ENCODE measurements around the gene COG5. TPM values are rescaled to one million over a fixed set of nuclear protein-coding genes. Genes with fewer than 3 reads are reported as not detected.

COG5 gene
- total and polyA plus RNA-seq, 9 of the 15 experiments (the other 6 are each of a cell fraction or from before 2014, with no cell fraction given): 15.3 to 75.1 (median 56.4) TPM

DNA sequence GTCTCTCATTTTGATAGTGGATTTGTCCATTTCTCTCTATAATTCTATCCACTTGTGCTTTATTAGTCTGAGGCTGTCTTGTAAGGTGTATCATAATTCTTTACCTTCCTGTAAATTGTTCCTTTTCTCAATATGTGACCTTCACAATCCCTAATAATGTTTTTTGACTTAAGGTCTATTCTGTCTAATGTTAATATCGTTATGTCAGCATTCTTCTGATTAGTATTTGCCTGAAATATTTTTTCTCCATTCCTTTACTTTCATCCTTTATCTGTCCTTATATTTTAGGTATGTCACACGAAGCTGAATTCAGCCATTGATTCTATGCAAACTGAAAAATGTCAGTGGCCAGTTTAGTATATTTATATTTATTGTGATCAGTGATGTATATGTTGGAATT, 295.1 kb downstream of the COG5 start (continued):
- TF ChIP-seq MGA (IDR thresholded peaks at IDR 0.05) (no peak), RBM25 (IDR thresholded peaks at IDR 0.05; ENCODE audit: low read depth, low read length, severe bottlenecking) (no peak), ZNF77 (CRISPR knock-in tag; IDR thresholded peaks at IDR 0.05) (no peak), MAFK (IDR thresholded peaks at IDR 0.05; ENCODE audit: low read length) (peak; percentile 82), PRMT5 (CRISPR knock-in tag; IDR thresholded peaks at IDR 0.05) (no peak), MAZ (CRISPR knock-in tag; conservative IDR thresholded peaks at IDR 0.05 in 1 of 2, IDR thresholded peaks at IDR 0.05 in 1 of 2) (no peak), SMARCC2 (IDR thresholded peaks at IDR 0.05; ENCODE audit: low read depth) (no peak), ERF (CRISPR knock-in tag; IDR thresholded peaks at IDR 0.05) (no peak), ZNF316 (IDR thresholded peaks at IDR 0.05) (peak; percentile 97), ESRRB (CRISPR knock-in tag; IDR thresholded peaks at IDR 0.05; ENCODE audit: borderline replicate concordance) (no peak), WHSC1 (IDR thresholded peaks at IDR 0.05; ENCODE audit: low read length) (no peak), FUS (optimal IDR thresholded peaks at IDR 0.05; ENCODE audit: low read depth, low read length) (no peak), NCOR1 (IDR thresholded peaks at IDR 0.05) (no peak)
- TF ChIP-seq, protein P1, sequence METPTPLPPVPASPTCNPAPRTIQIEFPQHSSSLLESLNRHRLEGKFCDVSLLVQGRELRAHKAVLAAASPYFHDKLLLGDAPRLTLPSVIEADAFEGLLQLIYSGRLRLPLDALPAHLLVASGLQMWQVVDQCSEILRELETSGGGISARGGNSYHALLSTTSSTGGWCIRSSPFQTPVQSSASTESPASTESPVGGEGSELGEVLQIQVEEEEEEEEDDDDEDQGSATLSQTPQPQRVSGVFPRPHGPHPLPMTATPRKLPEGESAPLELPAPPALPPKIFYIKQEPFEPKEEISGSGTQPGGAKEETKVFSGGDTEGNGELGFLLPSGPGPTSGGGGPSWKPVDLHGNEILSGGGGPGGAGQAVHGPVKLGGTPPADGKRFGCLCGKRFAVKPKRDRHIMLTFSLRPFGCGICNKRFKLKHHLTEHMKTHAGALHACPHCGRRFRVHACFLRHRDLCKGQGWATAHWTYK (CRISPR knock-in tag; IDR thresholded peaks at IDR 0.05): no peak
- TF ChIP-seq, protein P2, sequence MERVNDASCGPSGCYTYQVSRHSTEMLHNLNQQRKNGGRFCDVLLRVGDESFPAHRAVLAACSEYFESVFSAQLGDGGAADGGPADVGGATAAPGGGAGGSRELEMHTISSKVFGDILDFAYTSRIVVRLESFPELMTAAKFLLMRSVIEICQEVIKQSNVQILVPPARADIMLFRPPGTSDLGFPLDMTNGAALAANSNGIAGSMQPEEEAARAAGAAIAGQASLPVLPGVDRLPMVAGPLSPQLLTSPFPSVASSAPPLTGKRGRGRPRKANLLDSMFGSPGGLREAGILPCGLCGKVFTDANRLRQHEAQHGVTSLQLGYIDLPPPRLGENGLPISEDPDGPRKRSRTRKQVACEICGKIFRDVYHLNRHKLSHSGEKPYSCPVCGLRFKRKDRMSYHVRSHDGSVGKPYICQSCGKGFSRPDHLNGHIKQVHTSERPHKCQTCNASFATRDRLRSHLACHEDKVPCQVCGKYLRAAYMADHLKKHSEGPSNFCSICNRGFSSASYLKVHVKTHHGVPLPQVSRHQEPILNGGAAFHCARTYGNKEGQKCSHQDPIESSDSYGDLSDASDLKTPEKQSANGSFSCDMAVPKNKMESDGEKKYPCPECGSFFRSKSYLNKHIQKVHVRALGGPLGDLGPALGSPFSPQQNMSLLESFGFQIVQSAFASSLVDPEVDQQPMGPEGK (CRISPR knock-in tag; IDR thresholded peaks at IDR 0.05; ENCODE audit: borderline replicate concordance): no peak
